ENCODE measurements around the gene SPDYE16.
"Not testable (repeated sequence)": the region's sequence is repeated elsewhere in the genome, so short reads cannot be mapped to it uniquely, and the experiment has no call there.

SPDYE16 gene

DNA sequence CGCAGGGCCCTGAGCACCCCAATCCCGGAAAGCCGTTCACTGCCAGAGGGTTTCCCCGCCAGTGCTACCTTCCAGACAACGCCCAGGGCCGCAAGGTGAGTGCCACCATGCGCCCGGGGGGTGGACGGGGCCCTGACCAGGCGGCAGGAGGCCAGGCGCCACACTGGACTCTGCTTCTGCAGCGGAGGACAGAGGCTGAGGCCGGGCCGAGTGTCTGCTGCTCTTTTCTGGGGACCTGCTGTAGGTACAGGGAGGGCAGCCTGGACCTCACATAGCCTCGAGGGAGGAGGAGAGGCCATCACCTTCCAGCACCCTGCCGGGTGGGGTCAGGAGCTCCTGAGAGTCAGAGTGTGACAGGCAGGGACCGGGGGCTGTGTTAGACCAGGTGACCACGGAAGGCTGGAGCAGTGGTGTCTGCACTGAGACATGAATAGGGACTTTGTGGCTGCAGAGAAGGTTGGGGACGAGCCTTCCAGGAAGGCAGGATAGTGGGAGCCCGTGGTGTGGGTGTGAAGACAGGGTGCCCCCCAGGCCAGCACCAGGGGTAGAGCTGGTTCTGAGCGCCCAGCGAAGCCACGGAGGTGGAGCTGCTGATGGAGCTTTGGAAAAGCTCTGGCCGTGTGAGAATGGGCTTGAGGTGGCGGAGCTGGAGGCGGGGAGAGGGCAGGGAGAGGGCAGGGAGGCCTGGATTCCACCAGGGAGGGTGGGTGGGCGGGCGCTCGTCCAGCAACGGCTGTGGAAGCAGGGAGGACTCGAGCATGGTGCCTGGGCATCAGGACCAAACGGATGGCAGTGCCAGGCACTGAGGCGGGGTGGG lies 38.5 kb downstream of the SPDYE16 start:
- DNase-seq: peak in 1 of 4 experiments; percentile 0

DNA sequence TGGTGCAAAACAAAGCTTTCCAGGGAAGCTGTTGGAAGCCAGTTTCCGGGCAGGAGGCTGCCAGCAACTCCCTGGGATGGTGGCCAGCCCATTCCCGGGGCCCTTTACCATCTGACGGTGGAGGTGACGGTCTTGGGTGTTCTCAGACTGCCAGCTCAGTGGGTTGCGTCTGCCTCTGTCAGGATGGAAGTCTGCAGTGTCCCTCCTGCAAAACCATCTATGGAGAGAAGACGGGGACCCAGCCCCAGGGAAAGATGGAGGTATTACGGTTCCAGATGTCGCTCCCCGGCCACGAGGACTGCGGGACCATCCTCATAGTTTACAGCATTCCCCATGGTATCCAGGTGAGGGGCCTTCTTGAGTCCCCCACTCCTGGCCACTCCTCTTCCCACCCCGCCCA lies 39.9 kb downstream of the SPDYE16 start:
- DNase-seq: not testable (repeated sequence)

DNA sequence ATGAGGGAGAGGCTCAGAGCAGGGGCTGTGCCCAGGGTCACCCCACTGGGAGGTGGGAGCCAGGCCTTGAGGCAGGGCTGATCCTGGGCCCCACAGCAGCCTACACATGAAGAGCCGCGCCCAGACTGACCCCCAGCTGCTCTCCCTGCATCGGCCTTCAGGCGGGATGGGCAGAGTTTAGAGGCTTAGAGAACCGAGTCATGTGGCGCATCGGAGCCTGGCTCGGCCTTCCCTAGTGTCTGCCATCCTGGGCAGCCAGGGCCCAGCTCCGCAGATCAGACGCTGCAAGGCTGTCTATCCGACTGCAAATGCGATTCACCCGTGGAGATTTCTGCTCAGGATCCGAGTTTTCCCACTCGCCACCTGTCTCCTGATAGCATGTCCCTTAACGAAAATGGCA lies 40.3 kb downstream of the SPDYE16 start:
- DNase-seq: peak in 1 of 4 experiments; percentile 0

DNA sequence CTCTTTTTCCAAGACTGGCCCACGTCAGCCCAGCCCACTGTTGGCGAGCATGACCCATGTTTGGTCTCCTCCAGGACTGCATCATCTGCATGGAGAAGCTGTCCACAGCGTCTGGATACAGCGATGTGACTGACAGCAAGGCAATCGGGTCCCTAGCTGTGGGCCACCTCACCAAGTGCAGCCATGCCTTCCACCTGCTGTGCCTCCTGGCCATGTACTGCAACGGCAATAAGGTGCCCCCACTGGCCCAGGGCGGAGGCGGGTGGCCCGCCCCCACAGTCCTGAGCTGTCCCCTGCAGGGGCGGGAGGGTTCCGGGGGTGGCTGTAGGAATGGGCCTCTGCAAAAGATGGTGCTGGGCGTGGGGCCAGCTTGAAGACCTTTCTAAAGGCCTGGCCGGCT lies 40.9 kb downstream of the SPDYE16 start:
- peak in 1 of 4 experiments; percentile 0 for DNase-seq

DNA sequence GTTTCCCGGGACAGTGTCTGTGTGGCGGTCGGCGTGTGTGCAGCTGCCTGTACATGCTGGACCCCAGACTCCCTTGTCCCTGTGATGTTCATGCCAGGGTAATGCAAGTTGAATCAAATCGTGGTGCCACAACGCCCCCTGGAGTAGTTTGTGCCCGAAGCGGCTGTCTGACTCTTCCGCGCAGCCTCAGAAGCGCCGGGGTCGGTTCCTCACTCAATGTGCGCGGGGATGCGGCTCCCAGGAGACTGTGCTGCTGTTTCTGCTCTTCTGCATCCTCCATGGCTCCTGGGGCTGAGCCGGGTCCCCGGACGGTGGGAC lies 43.2 kb downstream of the SPDYE16 start:
- not testable (repeated sequence) for DNase-seq

DNA sequence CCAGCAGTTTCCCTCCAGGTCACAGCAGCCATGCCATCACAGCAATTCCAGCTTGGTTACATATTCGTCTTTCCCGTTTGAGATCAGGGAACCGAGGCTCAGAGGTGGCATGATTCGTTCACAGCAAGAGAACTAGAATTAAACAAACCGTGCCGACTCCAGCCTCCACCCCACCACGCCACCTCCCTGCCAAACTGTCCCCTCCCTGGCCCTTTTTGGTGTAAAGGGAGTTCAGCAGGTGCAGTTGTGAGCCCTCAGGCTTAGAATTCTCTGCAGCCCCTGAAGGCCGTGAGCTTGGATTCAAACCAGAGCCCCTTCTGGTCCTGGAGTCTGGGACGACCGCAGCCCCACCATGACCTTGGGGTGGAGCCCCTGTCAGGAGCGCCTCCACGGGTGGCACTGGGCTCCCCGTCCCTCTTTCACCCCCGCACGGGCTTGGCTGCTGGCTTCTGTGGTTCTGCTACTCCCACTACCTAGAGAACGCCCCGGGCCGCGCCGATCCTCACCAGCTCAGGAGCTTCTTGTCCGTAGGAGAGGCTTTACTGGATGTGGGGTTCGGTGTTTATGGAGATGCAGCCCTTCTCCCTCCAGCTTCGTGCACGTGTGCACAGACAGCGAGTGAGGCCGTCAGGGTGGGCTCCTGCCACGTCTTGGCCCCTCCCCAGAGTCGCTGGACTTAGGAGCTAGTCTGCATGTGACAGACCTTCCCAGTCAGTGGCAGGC lies 43.7 kb downstream of the SPDYE16 start:
- DNase-seq: not testable (repeated sequence)

DNA sequence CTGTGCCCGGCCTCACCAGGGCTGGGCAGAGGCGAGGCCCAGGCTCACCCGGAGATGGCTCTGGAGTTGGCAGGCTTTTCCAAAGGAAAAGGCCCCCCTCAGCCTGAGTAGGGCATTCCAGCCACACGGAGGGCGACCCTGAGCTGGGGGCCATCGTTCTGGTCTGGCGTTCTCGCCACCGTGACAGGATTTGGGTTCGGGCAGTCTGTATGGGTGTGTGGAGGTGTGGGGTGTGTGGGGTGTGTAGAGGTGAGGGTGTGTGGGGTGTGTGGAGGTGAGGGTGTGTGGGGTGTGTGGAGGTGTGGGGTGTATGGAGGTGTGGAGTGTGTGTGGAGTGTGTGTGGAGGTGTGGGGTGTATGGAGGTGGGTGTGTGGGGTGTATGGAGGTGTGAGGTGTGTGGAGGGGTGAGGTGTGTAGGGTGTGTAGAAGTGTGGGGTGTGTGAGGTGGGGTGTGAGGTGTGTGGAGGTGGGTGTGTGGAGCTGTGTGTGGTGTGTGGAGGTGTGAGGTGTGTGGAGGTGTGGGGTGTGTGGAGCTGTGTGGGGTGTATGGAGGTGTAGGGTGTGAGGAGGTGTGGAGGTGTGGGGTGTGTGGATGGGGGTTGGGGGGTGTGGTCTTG lies 44.4 kb downstream of the SPDYE16 start:
- DNase-seq: not testable (repeated sequence)

DNA sequence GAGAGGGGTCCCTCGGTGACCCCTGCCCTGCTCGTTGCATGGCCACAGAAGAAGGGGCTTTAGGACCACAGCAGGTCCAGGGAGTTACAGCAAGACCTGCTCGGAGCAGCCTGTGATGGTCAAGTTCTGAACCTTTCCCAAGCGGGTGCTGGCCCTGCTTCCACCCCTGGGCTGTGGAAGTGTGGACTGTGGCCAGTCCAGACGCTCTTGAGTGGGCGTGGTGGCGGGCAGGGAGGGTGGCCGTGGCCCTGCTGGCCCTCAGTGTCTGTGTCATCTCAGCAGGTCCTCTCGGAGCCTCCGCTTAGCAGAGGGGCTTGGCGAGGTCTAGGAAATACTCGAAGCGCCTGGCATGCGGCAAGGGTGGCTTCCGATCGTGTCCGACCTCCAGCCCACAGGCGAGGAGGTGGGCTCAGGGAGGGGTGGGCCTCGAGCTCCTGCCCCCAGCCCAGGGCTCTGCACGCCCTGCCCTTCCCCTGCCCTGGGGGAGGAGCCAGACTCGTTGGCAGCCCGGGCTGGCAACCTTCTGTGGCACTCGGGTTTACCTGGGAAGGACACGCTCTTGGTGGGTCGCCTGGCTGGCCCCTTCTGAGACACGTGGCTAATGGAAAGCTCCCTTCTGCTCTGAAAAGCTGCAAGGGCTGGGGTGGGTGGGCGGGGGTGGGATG lies 45.0 kb downstream of the SPDYE16 start:
- not testable (repeated sequence) for DNase-seq

DNA sequence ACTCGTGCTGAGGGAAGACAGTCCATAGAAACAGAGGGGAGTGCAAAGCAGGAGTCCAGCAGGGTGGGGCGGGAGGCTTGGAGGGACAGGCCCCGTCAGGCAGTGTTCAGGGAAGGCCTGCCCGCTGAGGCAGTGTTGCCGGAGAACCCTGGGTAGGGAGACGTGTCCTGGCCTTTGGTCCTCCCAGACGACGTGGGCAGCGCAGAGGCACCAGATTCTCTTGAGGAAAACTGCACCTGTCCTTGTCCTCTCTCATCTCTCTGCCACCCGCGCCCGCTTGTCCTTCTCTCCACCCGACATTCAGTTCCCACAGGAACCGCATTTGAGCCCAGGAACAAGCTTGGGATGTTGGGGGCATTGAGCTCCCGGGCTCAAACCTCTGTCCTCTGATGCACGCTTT lies 47.4 kb downstream of the SPDYE16 start:
- DNase-seq: not testable (repeated sequence)

DNA sequence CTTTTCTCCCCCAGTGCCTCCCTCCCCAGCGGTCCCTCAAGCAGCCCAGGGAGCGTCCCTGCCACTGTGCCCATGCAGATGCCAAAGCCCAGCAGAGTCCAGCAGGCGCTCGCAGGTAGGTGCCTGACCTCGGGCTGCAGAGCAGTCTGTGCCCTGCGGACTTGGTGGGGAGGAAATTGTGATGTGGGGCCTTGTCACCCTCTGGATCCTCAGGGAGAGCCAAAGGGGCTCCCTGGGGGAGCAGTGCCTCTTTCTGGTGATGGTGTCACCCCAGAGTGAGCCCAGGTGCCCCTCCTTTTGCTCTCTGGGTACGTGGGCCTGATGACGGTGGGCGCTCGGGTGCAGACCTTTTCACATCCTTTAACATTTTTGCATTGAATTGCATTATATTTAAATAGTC lies 51.0 kb downstream of the SPDYE16 start:
- not testable (repeated sequence) for DNase-seq

DNA sequence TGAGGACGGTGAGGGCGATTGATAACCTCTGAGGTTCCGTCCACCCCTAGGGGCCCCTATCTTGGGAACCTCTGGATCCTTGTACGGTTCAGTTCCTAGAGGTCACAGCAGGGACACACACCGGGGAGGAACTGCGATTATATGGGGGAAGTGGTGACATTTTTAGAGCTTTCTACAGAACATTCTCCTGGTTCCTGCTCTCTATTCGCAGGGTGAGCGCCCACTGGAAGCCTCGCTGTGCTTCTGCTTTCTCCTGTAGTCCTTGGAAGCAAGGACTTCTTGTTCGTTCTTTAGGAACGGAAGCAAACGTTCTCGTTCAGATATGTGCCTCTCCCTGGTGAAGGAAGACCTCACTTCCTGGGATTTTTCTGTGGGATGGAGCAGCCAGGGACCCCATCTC lies 55.1 kb downstream of the SPDYE16 start:
- DNase-seq: not testable (repeated sequence)

DNA sequence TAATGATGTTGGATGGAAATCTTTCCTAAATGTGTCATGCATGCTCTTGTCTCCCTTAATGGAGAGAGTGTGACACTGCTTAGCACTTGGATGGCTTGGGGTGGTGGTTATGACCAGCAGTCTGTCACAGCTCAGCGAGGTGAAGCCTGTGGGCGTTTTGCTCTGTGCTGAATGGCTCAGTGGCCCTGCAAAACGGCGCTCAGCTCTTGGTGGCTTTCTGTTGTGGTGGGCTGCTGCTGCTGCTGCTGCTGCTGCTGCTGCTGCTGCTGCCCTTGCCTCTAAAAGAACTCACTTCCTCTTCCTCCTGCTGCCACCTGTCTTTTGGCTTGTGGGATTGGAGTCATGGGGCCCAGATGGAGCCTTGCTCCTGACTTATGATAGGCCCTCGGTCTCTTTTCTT lies 56.5 kb downstream of the SPDYE16 start:
- not testable (repeated sequence) for DNase-seq

DNA sequence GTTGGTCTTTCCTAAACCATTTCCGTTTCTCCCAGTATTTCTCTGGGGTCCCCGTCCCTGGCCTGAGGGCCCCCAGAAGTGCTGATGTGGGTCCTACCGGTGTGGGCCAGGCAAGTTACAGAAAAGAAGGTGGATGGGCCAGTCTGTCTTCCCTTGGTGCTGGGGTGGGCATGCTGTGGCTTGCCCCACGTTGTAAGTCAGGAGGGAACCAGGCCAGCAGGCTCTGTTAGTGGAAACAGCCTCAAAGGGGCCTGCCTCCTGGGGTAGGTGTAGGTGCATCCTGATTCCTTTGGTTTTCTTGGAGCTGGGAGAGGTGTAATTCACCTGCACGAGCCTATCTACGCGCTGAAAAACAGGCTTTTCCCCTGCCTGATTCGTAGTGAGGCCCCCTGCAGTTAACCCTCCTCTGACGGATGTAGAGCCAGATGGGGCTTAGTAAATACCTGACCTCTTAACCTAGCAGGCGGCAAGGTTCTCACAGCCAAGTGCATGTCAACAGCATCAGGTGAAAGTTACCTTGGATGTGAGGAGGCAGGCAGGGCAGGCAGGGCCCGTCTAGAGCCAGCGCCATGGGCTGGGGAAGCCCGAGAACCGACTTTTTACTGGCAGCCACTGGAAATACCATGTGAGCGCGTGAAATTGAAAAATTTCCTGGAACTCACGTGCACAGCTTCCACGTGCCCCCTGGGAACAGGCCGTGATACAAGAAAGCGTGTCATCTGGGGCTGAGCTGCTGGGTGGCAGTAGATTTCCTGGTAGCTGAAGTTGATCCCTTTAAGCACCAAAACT lies 57.1 kb downstream of the SPDYE16 start:
- DNase-seq: not testable (repeated sequence)

DNA sequence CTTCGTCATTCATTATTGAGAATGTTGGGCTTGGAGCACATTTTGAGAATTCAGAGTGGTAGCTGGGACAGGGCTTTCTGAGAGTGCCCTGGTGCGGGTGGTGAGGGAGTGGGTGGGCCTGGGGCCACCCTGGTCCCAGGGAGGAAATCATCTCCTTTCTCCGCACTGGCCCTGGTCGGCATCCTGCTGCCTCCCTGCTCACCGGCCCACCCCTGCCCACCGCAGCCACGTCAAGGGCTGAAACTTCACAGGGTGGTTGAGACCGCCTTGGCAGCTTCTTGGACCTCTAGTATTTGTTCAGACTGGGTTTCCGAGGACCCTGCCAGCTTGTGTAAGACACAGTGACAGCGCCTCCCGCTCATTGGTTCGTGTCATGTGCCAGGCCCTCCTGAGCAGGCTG lies 58.6 kb downstream of the SPDYE16 start:
- not testable (repeated sequence) for DNase-seq

DNA sequence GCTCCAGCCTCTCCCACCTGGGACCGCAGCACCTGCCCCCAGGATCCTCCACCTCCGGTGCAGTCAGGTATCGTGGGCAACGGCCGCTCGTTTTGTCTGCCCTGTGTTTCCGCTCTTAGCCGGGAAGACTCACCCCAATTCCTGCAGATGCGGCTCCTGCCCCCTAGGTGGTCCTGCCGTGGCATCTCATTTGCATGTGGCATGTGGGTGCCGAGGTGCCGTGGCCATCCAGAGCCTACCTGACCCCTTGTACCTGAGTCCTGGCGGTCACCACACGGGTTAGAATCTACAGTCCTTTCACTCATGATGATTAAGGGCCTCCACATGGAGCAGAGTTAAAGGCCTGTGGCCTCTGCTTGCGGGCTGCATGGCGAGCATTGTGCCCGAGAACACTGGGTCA lies 60.0 kb downstream of the SPDYE16 start:
- not testable (repeated sequence) for DNase-seq

DNA sequence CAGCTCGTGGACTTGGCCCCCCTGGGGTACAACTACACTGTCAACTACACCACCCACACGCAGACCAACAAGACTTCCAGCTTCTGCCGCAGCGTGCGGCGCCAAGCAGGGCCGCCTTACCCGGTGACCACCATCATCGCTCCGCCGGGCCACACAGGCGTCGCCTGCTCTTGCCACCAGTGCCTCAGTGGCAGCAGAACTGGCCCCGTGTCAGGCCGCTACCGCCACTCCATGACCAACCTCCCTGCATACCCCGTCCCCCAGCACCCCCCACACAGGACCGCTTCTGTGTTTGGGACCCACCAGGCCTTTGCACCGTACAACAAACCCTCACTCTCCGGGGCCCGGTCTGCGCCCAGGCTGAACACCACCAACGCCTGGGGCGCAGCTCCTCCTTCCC lies 60.4 kb downstream of the SPDYE16 start:
- DNase-seq: not testable (repeated sequence)
